Ascending aorta (tissue), 2 donors: ENCODE measurements around the gene WAC. TPM values are rescaled to one million over a fixed set of nuclear protein-coding genes. Genes with fewer than 3 reads are reported as not detected.
"Not testable (repeated sequence)": the region's sequence is repeated elsewhere in the genome, so short reads cannot be mapped to it uniquely, and the experiment has no call there.

Experiments
- DNase-seq, 2 donors: peaks; one replicate each; pipeline ENCODE4 v3.0.0-alpha.2; 2019; ENCODE audit warnings: low spot score in 2 of 2
- H3K27ac ChIP-seq, 2 donors: fragments of 200-600 bp; sonication (generic); one replicate each; pipeline ENCODE4 v1.5.1; 2016 to 2017; ENCODE audit warnings: mild to moderate bottlenecking in 1 of 2
- H3K27me3 ChIP-seq: fragments of 200-600 bp; sonication (generic); one replicate; pipeline ENCODE4 v1.5.1; 2017
- H3K36me3 ChIP-seq, 2 donors: fragments of 200-600 bp; sonication (generic); one replicate each; pipeline ENCODE4 v1.5.1; 2016
- H3K4me1 ChIP-seq, 2 donors: fragments of 200-600 bp; sonication (generic); one replicate each; pipeline ENCODE4 v1.5.1; 2016 to 2017; ENCODE audit warnings: mild to moderate bottlenecking in 1 of 2
- H3K4me3 ChIP-seq, 2 donors: fragments of 200-600 bp; sonication (generic); one replicate each; pipeline ENCODE4 v1.5.1; 2016 to 2017; ENCODE audit warnings: mild to moderate bottlenecking in 1 of 2
- H3K9me3 ChIP-seq, 2 donors: fragments of 200-600 bp; sonication (generic); one replicate each; pipeline ENCODE4 v1.5.1; 2016
- CTCF ChIP-seq, 3 experiments: fragments of 200-600 bp in 2 of 3; fragments of 450-650 bp in 1 of 3; sonication (generic) in 2 of 3; IDR thresholded peaks; one replicate each; pipeline ENCODE4 v1.5.1; 2016 to 2019; ENCODE audit warnings: antibody characterized with exemption in 3 of 3, mild to moderate bottlenecking in 1 of 3, moderate library complexity in 1 of 3
- intact Hi-C: fragments of 100-400 bp; cut with DNase I; formaldehyde crosslinking; loops from one replicate; pipeline ENCODE4 v1.15.1; 2023
- total RNA-seq: library from RNA; depleted of rRNA; stranded (reverse); fragments of >200 nt; gene quantifications from one replicate; pipeline ENCODE4 v1.1.0, GENCODE V29; 2016

The WAC gene
- total RNA-seq, 1 donor from 2014 or later = 30.5 TPM

- Histone ChIP-seq H3K4me1 (peaks cover 0 to 32% of the 10 kb centered on the region in 2 donors), H3K27ac (no peak overlapping the region), H3K36me3 (peaks cover 4 to 12% of the 10 kb centered on the region in 2 donors), H3K27me3 (no peaks in the 10 kb centered on the region), H3K4me3 (no peak overlapping the region), H3K9me3 (no peaks in the 10 kb centered on the region)
- TF ChIP-seq CTCF (IDR thresholded peaks at IDR 0.05) = no peak
- intact Hi-C loops = no loop called here
- DNase-seq = no peak
Measured at GRCh38 chr10:28570598-28570997, 37.7 kb downstream of the WAC start.

GRCh38 chr10:28571265-28571664 is 38.3 kb downstream of the WAC start:
- Histone ChIP-seq H3K4me1 (peaks cover 0 to 27% of the 10 kb centered on the region in 2 donors), H3K36me3 (peaks cover 4 to 12% of the 10 kb centered on the region in 2 donors), H3K9me3 (no peaks in the 10 kb centered on the region), H3K27ac (no peak overlapping the region), H3K4me3 (no peak overlapping the region), H3K27me3 (no peaks in the 10 kb centered on the region)
- intact Hi-C loops = no loop called here
- no peak for DNase-seq
- TF ChIP-seq CTCF (IDR thresholded peaks at IDR 0.05) = no peak

- H3K4me3 ChIP-seq, DNase-seq, H3K27ac ChIP-seq, H3K27me3 ChIP-seq, H3K9me3 ChIP-seq, intact Hi-C loops: not testable (repeated sequence)
- Histone ChIP-seq H3K36me3 (peaks cover 4 to 12% of the 10 kb centered on the region in 2 donors), H3K4me1 (peaks cover 0 to 22% of the 10 kb centered on the region in 2 donors)
Measured at GRCh38 chr10:28574214-28574613, 41.3 kb downstream of the WAC start.

- TF ChIP-seq CTCF (IDR thresholded peaks at IDR 0.05) = no peak
- Histone ChIP-seq H3K4me1 (peaks cover 0 to 19% of the 10 kb centered on the region in 2 donors), H3K27ac (no peak overlapping the region), H3K27me3 (no peaks in the 10 kb centered on the region), H3K4me3 (no peak overlapping the region), H3K9me3 (no peaks in the 10 kb centered on the region), H3K36me3 (peaks cover 4 to 12% of the 10 kb centered on the region in 2 donors)
- no peak for DNase-seq
- intact Hi-C loops = no loop called here
Measured at GRCh38 chr10:28575852-28576251, 42.9 kb downstream of the WAC start.

GRCh38 chr10:28577506-28577905 is 44.6 kb downstream of the WAC start:
- H3K4me3 ChIP-seq = no peak overlapping the region
- no peak for DNase-seq
- no peaks in the 10 kb centered on the region for H3K9me3 ChIP-seq
- H3K27me3 ChIP-seq = no peaks in the 10 kb centered on the region
- H3K36me3 ChIP-seq = peaks cover 4 to 5% of the 10 kb centered on the region in 2 donors
- peaks cover 0 to 29% of the 10 kb centered on the region in 2 donors for H3K4me1 ChIP-seq
- no peak overlapping the region for H3K27ac ChIP-seq
- TF ChIP-seq CTCF (IDR thresholded peaks at IDR 0.05) = no peak
- intact Hi-C loops = no loop called here

GRCh38 chr10:28578454-28578853 is 45.5 kb downstream of the WAC start:
- H3K4me1 ChIP-seq = peaks cover 0 to 31% of the 10 kb centered on the region in 2 donors
- H3K4me3 ChIP-seq = no peak overlapping the region
- H3K36me3 ChIP-seq = peaks cover 5% of the 10 kb centered on the region in 2 donors
- intact Hi-C loops = no loop called here
- H3K27me3 ChIP-seq = no peaks in the 10 kb centered on the region
- H3K9me3 ChIP-seq = no peaks in the 10 kb centered on the region
- H3K27ac ChIP-seq = no peak overlapping the region
- TF ChIP-seq CTCF (IDR thresholded peaks at IDR 0.05) = no peak
- DNase-seq = no peak
